Neural progenitor cell (in vitro differentiated cells): Measurements from ENCODE around the gene MYO16.

Source experiments
- CTCF ChIP-seq: fragments of 200-600 bp; sonication (generic); IDR thresholded peaks from 2 replicates; pipeline ENCODE4 v1.5.1; 2017; ENCODE audit warnings: antibody characterized with exemption, mild to moderate bottlenecking
- EZH2 ChIP-seq: fragments of 200-600 bp; sonication (generic); IDR thresholded peaks from 2 replicates; pipeline ENCODE4 v1.6.1; 2017; ENCODE audit warnings: antibody characterized with exemption, mild to moderate bottlenecking, moderate library complexity

- TF ChIP-seq CTCF (no peak), EZH2 (no peak)
These were observed 146.2 kb downstream of the MYO16 start for GRCh38 chr13:108775597-108775996.
